Measurements from ENCODE around the gene ZNF444.

DNA sequence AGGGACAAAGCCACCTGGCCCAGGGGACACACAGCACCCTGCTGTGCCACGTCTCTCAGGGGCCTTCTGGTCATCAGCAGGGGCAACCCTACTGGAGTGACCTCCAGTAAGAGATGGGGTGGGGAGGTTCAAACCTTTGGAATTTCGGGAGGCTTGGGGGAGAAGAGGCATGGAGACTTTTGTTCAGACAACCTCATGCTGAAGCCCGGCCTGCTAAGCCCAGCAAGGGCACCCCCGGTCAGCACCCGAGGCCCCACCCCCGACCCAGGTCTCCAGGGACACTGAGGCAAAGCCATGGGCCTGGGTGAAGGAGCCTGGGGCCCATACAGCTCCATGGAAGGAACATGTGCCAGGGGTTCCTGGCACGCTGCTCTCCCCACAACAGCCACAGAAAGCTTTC lies 43.3 kb upstream of the ZNF444 start:
- TF ChIP-seq CTCF (conservative IDR thresholded peaks at IDR 0.05; ENCODE audit: low read depth, low read length), result no peak
- no peak for TF ChIP-seq EZH2phosphoT487 (IDR thresholded peaks at IDR 0.05; ENCODE audit: borderline replicate concordance, low read length)
